ENCODE results near the gene MKNK1.
A peak's percentile ranks its signal among the peaks of the same experiment; 100 is the strongest.

- TF ChIP-seq CTCF (IDR thresholded peaks at IDR 0.05) (no peak), POLR2AphosphoS5 (IDR thresholded peaks at IDR 0.05) (peak; percentile 41), EP300 (IDR thresholded peaks at IDR 0.05) (no peak)
Observed at GRCh38 chr1:46569884-46570725, 34.0 kb downstream of the MKNK1 start.
